Type B pancreatic cell (in vitro differentiated cells): ENCODE results near the gene RASAL2. TPM values are rescaled to one million over a fixed set of nuclear protein-coding genes. Genes with fewer than 3 reads are reported as not detected.

ENCODE experiments used
- DNase-seq: peaks from one replicate; pipeline ENCODE4 v3.0.0; 2021; ENCODE audit warnings: mixed read lengths; ENCODE audit not compliant: unreplicated experiment; ENCODE audit errors: extremely low spot score
- H3K27ac Mint-ChIP-seq: 2 replicates; pipeline ENCODE4 v1.8.0; 2021; ENCODE audit warnings: mild to moderate bottlenecking, mixed read lengths
- H3K27me3 Mint-ChIP-seq: 2 replicates; pipeline ENCODE4 v1.8.0; 2021; ENCODE audit warnings: mixed read lengths
- H3K36me3 Mint-ChIP-seq: 2 replicates; pipeline ENCODE4 v1.8.0; 2021; ENCODE audit warnings: mixed read lengths
- H3K4me1 Mint-ChIP-seq: one replicate; pipeline ENCODE4 v1.8.0; 2021; ENCODE audit warnings: mixed read lengths; ENCODE audit not compliant: unreplicated experiment
- H3K4me3 Mint-ChIP-seq: 2 replicates; pipeline ENCODE4 v1.8.0; 2021; ENCODE audit warnings: mild to moderate bottlenecking, mixed read lengths
- H3K9me3 Mint-ChIP-seq: 2 replicates; pipeline ENCODE4 v1.8.0; 2021; ENCODE audit warnings: mixed read lengths
- total RNA-seq: library from RNA; stranded (reverse); gene quantifications from 2 replicates; pipeline ENCODE4 v1.2.1, GENCODE V29; 2021; ENCODE audit warnings: low replicate concordance
- TF ChIP-seq, protein P1 (sequence below): fragments of 200-600 bp; sonication (generic); conservative IDR thresholded peaks from 2 replicates; pipeline ENCODE4 v1.5.0; 2021; ENCODE audit warnings: antibody characterized with exemption, mild to moderate bottlenecking

Gene RASAL2
- total RNA-seq, 1 donor from 2014 or later, result 21.8 TPM

DNA sequence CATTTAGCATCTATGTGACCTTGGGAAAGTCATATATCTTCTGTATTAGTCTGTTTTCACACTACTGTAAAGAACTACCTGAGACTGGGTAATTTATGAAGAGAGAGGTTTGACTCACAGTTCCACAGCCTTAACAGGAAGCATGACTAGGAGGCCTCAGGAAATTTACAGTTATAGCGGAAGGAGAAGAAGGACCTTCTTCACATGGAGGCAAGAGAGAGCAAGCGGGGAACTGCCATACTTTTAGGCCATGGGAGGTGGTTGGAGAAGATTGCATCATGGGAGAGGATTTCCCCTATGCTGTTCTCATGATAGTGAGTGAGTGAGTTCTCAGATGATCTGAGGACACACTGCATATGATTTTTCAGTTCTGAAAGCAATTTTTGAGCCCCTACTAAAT is 315.0 kb downstream of the RASAL2 start:
- H3K4me1 Mint-ChIP-seq, result no peaks in the 10 kb centered on the region
- H3K36me3 Mint-ChIP-seq, result peaks cover 15% of the 10 kb centered on the region
- DNase-seq, result no peak
- H3K27ac Mint-ChIP-seq, result no peak overlapping the region
- H3K9me3 Mint-ChIP-seq, result peaks cover 14% of the 10 kb centered on the region
- TF ChIP-seq, protein P1, sequence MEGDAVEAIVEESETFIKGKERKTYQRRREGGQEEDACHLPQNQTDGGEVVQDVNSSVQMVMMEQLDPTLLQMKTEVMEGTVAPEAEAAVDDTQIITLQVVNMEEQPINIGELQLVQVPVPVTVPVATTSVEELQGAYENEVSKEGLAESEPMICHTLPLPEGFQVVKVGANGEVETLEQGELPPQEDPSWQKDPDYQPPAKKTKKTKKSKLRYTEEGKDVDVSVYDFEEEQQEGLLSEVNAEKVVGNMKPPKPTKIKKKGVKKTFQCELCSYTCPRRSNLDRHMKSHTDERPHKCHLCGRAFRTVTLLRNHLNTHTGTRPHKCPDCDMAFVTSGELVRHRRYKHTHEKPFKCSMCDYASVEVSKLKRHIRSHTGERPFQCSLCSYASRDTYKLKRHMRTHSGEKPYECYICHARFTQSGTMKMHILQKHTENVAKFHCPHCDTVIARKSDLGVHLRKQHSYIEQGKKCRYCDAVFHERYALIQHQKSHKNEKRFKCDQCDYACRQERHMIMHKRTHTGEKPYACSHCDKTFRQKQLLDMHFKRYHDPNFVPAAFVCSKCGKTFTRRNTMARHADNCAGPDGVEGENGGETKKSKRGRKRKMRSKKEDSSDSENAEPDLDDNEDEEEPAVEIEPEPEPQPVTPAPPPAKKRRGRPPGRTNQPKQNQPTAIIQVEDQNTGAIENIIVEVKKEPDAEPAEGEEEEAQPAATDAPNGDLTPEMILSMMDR, result no peak
- no peak overlapping the region for H3K4me3 Mint-ChIP-seq
- no peaks in the 10 kb centered on the region for H3K27me3 Mint-ChIP-seq

DNA sequence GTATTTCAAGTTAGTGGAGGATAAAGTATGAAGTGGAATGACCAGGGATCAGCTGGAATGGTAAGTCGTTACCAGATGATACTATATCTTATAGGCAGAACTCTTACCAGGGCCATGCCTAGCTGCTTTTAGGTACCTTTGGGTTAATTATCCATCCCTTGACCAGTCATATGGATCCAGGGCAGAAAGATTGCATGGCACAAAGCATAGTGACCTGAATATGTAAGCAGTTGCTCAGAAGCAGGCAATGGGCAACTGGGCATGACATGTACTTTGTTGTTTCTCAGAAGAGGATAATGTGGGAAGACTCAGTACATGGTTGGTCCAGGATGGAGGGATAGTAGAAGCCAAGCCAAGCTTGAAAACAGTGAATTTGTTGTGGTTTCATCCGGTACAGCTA is 315.6 kb downstream of the RASAL2 start:
- H3K4me1 Mint-ChIP-seq, result no peaks in the 10 kb centered on the region
- peaks cover 17% of the 10 kb centered on the region for H3K9me3 Mint-ChIP-seq
- peaks cover 15% of the 10 kb centered on the region for H3K36me3 Mint-ChIP-seq
- H3K27ac Mint-ChIP-seq, result no peak overlapping the region
- TF ChIP-seq, protein P1, result no peak
- no peaks in the 10 kb centered on the region for H3K27me3 Mint-ChIP-seq
- no peak for DNase-seq
- no peak overlapping the region for H3K4me3 Mint-ChIP-seq

DNA sequence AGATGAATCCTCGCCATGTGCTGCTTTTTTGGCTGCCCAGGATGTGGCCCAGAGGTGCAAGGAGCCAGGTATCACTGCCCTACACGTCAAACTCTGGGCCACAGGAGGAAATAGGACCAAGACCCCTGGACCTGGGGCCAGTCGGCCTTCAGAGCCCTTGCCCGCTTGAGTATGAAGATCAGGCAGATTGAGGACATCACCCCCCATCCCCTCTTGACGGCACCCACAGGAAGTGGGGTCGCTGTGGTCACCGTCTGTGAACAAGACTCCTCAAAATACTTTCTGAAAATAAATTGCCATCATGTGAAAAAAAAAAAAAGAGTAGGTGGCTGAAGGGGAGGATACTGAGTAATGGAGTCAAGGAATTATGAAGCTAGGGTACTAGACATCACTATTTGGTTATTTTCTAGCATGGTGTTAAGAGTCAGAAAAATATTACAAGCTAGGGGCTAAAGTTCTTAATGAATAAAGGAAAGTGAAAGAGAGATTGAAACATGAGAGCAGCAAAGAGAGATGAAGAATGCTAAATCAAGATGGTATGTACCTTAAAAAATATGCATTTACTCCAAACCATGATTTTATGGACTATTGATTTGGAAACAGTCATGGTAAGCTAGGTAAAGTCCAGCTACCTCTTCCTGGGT is 318.0 kb downstream of the RASAL2 start:
- Mint-ChIP-seq H3K27me3 (no peaks in the 10 kb centered on the region), H3K4me3 (no peak overlapping the region), H3K27ac (no peak overlapping the region), H3K4me1 (no peaks in the 10 kb centered on the region), H3K36me3 (peaks cover 10% of the 10 kb centered on the region), H3K9me3 (peaks cover 15% of the 10 kb centered on the region)
- TF ChIP-seq, protein P1, result no peak
- DNase-seq, result no peak

DNA sequence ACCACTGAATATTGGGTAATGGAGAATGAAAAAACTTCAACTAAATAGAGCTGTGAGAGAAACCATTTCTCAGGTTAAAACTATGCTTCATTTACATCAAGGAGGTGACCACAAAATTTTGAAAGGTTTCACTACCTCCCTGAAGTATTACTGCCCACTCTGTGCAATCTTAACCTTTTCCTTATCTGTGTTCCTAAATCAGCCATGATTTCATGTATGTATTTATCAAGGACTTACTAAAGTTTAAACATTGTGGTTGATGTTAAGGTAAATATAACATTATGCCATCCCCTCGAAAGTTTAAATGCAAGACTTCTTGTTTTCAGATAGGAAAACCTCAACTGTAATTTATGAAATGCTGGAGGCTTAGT is 318.5 kb downstream of the RASAL2 start:
- TF ChIP-seq, protein P1, result no peak
- Mint-ChIP-seq H3K27me3 (no peaks in the 10 kb centered on the region), H3K4me1 (no peaks in the 10 kb centered on the region), H3K27ac (no peak overlapping the region), H3K36me3 (peaks cover 14% of the 10 kb centered on the region), H3K9me3 (peaks cover 18% of the 10 kb centered on the region), H3K4me3 (no peak overlapping the region)
- no peak for DNase-seq

DNA sequence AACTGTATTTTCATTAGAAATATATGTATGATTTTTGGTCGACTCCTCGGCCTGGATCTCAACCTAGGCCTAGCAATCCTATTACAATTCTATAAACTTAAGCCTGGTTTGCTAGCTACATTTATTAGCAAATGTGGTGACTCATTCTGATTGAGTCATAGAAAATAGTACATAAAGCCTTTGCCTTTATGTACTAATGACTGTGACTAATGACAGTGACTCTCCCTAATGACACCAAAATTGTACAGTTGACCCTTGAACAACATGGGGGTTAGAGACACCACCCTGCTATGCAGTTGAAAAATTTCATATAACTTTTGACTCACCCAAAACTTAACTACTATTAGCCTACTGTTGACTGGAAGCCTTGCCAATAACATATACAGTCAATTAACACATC is 324.0 kb downstream of the RASAL2 start:
- no peak for DNase-seq
- Mint-ChIP-seq H3K9me3 (peaks cover 12% of the 10 kb centered on the region), H3K27ac (no peak overlapping the region), H3K4me3 (no peak overlapping the region), H3K27me3 (no peaks in the 10 kb centered on the region), H3K4me1 (no peaks in the 10 kb centered on the region), H3K36me3 (peaks cover 5% of the 10 kb centered on the region)
- TF ChIP-seq, protein P1, result no peak
